Measurements from ENCODE around the gene WIZ. TPM values are rescaled to one million over a fixed set of nuclear protein-coding genes. Genes with fewer than 3 reads are reported as not detected.

The WIZ gene
- total RNA-seq, 1 donor from 2014 or later: 19.9 TPM

DNA sequence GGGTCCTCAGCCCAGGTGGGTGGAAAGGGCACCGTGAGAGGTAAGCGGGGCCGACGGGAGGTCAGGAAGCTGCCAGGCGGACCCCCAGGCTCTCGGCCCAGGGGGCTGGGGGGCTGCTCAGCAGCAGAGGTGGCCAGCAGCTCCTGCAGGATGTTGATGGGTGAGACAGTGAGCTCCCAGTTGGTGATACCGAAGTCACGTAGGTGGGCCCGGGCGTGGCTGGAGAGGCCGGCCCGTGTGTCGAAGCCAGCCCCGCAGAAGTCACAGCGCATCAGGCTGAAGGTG, 13.0 kb downstream of the WIZ start:
- DNase-seq (ENCODE audit: low read depth): no peak
- no peak overlapping the region for H3K4me3 ChIP-seq (ENCODE audit: low read depth, low read length)
- TF ChIP-seq, protein P1, sequence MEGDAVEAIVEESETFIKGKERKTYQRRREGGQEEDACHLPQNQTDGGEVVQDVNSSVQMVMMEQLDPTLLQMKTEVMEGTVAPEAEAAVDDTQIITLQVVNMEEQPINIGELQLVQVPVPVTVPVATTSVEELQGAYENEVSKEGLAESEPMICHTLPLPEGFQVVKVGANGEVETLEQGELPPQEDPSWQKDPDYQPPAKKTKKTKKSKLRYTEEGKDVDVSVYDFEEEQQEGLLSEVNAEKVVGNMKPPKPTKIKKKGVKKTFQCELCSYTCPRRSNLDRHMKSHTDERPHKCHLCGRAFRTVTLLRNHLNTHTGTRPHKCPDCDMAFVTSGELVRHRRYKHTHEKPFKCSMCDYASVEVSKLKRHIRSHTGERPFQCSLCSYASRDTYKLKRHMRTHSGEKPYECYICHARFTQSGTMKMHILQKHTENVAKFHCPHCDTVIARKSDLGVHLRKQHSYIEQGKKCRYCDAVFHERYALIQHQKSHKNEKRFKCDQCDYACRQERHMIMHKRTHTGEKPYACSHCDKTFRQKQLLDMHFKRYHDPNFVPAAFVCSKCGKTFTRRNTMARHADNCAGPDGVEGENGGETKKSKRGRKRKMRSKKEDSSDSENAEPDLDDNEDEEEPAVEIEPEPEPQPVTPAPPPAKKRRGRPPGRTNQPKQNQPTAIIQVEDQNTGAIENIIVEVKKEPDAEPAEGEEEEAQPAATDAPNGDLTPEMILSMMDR (conservative IDR thresholded peaks at IDR 0.05; ENCODE audit: low read depth, low read length): no peak

DNA sequence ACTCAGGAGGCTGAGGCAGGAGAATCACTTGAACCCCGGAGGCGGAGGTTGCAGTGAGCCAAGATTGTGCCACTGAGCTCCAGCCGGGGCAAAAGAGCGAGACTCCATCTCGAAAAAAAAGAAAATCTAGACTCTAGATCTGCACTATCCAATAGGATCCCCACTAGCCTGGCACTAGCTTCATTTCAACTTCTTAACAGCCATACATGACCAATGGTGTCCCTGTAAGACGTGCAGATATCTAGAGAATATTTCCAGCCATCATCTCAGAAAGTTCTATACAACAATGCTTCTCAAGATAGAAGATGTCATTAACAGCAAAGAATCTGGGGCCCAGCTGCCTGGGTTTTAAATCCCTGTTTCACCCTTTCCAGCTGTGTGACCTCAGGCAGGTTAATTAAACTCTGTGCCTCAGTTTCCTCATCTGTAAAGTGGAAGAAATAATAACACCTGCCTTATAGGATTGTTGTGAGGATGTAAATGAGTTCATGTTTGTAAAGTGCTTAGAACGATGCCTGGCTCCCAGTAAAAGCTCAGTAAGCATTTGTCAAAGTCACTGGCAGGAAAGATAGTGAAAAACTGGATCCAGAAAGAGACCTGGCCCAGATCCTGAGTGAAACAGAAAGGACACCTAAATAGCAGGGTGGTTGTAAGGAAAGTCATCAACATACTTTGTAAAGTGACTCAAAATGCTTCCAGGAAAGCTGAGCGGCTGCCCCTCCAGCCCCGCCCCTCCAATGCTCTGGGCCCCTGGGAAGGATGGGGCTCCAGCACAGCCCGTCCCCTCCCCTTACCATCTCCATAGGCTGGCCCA, 13.5 kb downstream of the WIZ start:
- TF ChIP-seq, protein P1 (conservative IDR thresholded peaks at IDR 0.05; ENCODE audit: low read depth, low read length): no peak
- no peak overlapping the region for H3K4me3 ChIP-seq (ENCODE audit: low read depth, low read length)
- no peak for DNase-seq (ENCODE audit: low read depth)

DNA sequence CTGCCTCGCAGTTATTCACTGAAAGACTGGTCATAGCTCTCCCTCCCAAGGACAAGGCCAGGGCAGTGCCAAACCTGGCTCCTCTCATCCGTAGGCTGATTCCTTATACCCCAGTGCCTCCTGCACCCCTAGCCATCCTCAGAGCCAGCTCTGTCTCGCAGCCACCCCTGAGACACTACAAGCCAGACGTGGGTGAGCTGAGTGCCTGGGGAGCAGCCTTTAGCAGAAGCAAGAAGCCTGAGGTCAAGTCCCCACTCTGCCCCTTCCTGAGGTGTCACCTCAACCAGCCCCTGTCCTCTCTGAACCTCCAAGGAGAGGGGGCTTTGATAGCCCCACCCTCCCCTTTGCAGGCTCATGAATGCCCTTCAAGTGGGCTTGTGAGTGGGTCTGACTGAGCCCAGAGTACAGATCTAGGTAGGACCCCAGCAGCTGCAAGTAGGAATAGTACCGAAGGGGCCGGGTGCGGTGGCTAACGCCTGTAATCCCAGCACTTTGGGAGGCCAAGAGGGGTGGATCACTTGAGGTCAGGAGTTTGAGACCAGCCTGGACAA, 16.2 kb downstream of the WIZ start:
- TF ChIP-seq, protein P1 (conservative IDR thresholded peaks at IDR 0.05; ENCODE audit: low read depth, low read length): no peak
- H3K4me3 ChIP-seq (ENCODE audit: low read depth, low read length): peak overlapping the region; percentile 73
- DNase-seq (ENCODE audit: low read depth): no peak

DNA sequence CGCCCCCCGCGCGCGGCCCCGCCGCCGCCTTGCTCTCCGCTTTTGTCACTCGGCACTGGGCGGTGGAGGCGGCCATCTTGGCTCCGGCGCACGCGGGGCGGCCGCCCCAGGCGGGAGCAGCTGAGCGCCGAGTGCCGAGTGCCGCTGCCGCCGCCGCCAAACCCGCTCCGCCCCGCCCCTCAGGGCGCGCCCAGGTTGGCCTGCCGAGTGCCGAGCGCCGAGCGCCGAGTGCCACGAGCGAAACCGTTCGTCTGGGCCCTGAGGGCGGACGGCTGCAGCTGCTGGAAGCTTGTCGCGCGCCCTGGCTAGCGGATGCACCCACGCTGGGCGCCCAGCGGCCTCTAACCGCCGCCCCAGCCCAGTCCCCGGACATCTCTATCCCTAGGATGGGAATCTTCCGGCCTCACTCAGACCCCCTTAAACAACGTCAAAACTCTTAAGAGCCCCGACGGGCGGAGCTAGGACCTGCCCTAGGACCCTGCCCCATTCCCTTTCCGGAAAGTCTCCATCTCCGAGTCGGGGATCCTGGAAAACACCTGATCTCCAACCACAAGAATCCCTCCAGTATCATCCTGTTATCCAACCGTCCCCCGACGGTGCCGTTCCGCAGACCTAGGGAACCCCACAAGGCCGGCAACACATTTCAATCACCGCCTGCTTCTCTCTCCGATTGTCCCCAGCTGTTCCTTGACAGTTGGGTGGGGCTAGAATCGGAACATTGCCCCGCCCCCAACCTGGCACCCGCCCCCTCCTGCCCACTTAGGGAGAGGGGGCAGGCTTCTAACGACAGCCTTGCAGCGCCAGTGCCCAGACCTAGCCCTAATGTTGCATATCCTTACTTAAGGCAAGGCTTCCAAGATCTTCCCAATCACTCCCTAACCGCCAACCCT, 16.9 kb downstream of the WIZ start:
- TF ChIP-seq, protein P1 (conservative IDR thresholded peaks at IDR 0.05; ENCODE audit: low read depth, low read length): no peak

DNA sequence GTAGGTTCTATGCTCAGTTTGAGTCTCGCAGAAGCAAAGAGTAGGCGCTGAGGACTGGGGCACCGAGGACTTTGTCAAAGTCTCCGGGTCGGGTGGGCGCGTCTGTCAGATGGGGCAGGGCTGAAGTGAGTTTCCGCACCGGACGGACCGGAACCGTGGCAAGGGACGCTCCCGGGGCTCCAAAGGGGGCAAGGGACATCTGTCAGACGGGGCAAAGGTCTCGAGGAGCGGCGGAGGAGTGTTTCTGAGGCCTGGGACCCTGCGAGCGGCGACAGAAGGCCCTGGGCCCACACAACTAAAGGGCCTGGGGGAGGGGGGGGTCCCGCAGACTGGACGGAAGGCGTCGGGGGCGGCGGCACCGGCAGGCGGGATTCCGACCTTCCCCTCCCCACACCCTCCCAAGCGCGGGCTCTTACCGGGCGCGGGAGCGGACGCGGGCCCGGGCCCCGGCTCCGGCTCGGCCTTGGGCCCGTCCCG, 17.7 kb downstream of the WIZ start:
- TF ChIP-seq, protein P1 (conservative IDR thresholded peaks at IDR 0.05; ENCODE audit: low read depth, low read length): no peak
- no peak for DNase-seq (ENCODE audit: low read depth)

More for the DNA sequence above, 16.9 kb downstream of the WIZ start:
- no peak for DNase-seq (ENCODE audit: low read depth)
- peak overlapping the region; percentile 73 for H3K4me3 ChIP-seq (ENCODE audit: low read depth, low read length)

DNA sequence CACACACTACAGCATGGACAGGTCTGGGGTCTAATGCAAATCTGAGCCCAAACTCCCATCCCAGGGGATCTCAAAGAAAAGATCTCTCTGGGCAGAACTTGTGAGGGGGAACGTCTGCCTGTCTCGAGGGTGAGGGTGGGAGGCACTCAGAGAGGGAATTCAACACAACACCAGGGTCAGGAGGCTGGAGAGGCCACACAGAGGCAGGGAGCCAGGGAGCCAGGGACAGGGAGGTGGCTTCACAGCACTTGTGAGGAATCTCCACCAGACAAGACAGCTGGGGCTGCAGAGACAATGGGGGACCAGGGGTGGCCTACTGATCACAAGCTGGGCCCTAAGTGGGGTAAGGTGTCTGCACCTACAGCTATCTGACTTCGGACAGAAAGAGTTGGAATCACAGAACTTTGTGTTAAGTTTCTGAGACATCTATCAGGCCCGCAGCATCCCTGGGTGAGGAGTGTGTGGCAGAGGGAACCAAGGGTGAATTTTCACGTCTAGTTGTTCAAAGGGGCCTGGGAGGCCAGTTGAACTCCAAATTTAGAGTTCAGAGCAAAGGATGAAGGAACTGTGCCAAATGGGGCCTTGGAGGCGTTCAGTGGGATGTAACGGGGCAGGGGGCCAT, 18.2 kb downstream of the WIZ start:
- TF ChIP-seq, protein P1 (conservative IDR thresholded peaks at IDR 0.05; ENCODE audit: low read depth, low read length): no peak
- DNase-seq (ENCODE audit: low read depth): no peak
- peak overlapping the region; percentile 92 for H3K4me3 ChIP-seq (ENCODE audit: low read depth, low read length)

More for the DNA sequence above, 17.7 kb downstream of the WIZ start:
- H3K4me3 ChIP-seq (ENCODE audit: low read depth, low read length): peak overlapping the region; percentile 92

Data from epithelial cell of proximal tubule (primary cell).